ENCODE results near the gene SCTR. TPM values are rescaled to one million over a fixed set of nuclear protein-coding genes. Genes with fewer than 3 reads are reported as not detected.

The SCTR gene
- total RNA-seq, 1 donor from 2014 or later: not detected

- Mint-ChIP-seq H3K4me3 (no peak overlapping the region), H3K27me3 (peaks cover 32% of the 10 kb centered on the region), H3K36me3 (ENCODE audit: low read depth) (peaks cover 2% of the 10 kb centered on the region), H3K27ac (no peak overlapping the region), H3K9me3 (peaks cover 9% of the 10 kb centered on the region), H3K4me1 (peaks cover 5% of the 10 kb centered on the region)
- DNase-seq: no peak
- intact Hi-C loops (cut with micrococcal nuclease): no loop called here
Observed at GRCh38 chr2:119541476-119541875, 17.2 kb upstream of the SCTR start.

GRCh38 chr2:119537792-119538191, 13.5 kb upstream of the SCTR start:
- DNase-seq: no peak
- Mint-ChIP-seq H3K27ac (no peak overlapping the region), H3K9me3 (peaks cover 7% of the 10 kb centered on the region), H3K36me3 (ENCODE audit: low read depth) (no peaks in the 10 kb centered on the region), H3K4me1 (no peaks in the 10 kb centered on the region), H3K4me3 (no peak overlapping the region), H3K27me3 (peaks cover 4% of the 10 kb centered on the region)
- intact Hi-C loops (cut with micrococcal nuclease): no loop called here

DNA sequence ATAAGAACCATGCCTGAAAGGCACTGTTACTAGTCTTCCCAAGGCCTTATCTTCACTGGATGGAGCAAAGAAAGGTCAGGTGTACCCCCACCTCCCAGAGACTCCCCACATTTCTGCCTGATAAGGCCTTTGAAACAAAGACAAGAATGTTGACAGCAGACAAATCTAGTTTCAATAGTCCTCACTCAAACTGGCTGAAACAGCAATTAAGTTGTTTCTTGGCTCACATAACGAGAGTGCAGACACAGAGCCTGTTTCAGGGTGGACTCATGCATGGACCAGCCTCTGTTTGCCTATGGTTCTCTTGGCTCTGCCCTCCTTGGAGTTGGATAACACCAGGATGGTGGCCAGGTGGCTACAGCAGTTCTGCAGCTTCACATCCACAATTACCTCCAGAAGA, 12.4 kb upstream of the SCTR start:
- Mint-ChIP-seq H3K4me3 (no peak overlapping the region), H3K27me3 (no peaks in the 10 kb centered on the region), H3K9me3 (peaks cover 11% of the 10 kb centered on the region), H3K36me3 (ENCODE audit: low read depth) (no peaks in the 10 kb centered on the region), H3K4me1 (no peaks in the 10 kb centered on the region), H3K27ac (no peak overlapping the region)
- no peak for DNase-seq
- intact Hi-C loops (cut with micrococcal nuclease): no loop called here

DNA sequence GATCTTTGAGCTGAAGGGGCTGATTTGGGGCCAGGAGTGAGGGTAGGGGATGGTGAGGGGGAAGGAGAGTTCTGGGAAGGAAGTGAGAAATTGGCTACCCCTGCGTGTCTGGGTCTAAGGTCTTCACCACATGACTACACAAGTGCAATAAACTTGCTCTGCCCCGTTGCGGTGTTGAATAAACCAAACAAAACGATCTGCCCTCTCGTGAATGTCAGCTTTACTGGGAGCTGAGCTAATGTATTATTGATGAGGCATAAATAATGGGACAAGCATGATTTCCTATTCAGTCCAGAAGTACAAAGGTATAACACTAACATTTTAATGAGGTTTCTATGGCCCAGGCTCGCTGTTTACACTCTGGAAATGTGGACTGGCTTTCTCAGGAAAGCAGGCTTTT, 11.9 kb upstream of the SCTR start:
- Mint-ChIP-seq H3K27me3 (no peaks in the 10 kb centered on the region), H3K9me3 (peaks cover 11% of the 10 kb centered on the region), H3K4me3 (no peak overlapping the region), H3K27ac (no peak overlapping the region), H3K36me3 (ENCODE audit: low read depth) (no peaks in the 10 kb centered on the region), H3K4me1 (no peaks in the 10 kb centered on the region)
- intact Hi-C loops (cut with micrococcal nuclease): no loop called here
- DNase-seq: no peak

- Mint-ChIP-seq H3K27ac (no peak overlapping the region), H3K27me3 (peaks cover under 1% of the 10 kb centered on the region), H3K36me3 (ENCODE audit: low read depth) (no peaks in the 10 kb centered on the region), H3K4me1 (no peaks in the 10 kb centered on the region), H3K4me3 (no peak overlapping the region), H3K9me3 (peaks cover 11% of the 10 kb centered on the region)
- no peak for DNase-seq
- intact Hi-C loops (cut with micrococcal nuclease): no loop called here
Observed at GRCh38 chr2:119533560-119533959, 9.3 kb upstream of the SCTR start.

DNA sequence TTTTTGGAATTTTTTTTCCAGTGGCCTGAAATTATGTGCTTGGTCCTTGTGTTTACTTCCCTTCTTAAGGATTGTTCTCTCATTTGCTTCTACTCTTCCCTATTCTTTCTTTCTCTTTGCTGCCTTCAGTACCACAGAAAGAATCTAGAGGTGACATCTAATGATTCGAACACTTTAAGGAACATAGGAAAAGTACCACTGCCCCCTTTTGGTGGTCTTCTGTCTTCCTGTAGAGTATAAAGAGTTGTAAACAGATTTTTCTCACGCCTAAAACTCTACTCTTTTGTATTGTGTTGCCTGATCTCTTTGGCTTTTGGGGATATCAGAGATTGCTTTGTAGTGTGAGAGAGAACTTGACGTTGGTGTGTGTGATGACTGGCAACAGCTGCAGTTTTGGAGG, 7.0 kb upstream of the SCTR start:
- no peak for DNase-seq
- Mint-ChIP-seq H3K9me3 (peaks cover 11% of the 10 kb centered on the region), H3K27me3 (peaks cover 7% of the 10 kb centered on the region), H3K27ac (no peak overlapping the region), H3K36me3 (ENCODE audit: low read depth) (no peaks in the 10 kb centered on the region), H3K4me1 (no peaks in the 10 kb centered on the region), H3K4me3 (no peak overlapping the region)
- intact Hi-C loops (cut with micrococcal nuclease): no loop called here

- no peak overlapping the region for H3K27ac Mint-ChIP-seq
- no peak for DNase-seq
- no peaks in the 10 kb centered on the region for H3K4me1 Mint-ChIP-seq
Observed at GRCh38 chr2:119527999-119528398, 3.7 kb upstream of the SCTR start.

DNA sequence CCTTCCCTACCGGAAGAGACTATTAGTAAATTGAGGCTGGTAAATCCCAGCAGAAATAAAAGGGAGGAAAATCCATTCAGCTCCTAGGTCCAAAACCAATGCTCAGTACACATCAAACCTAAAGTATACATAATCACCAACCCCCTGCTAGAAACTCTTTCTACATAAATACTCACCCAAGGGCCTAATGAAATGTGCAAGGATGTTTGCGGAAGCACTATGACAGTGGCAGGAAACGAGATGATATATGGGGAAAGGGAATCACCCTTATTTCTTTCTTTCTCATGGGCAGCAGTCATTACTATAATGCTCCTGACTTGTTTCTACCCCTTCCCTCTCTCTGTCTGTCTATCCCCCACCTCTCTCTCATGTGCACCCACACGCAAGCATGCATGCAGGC, 1.3 kb upstream of the SCTR start:
- Mint-ChIP-seq H3K36me3 (ENCODE audit: low read depth) (no peaks in the 10 kb centered on the region), H3K27ac (no peak overlapping the region), H3K9me3 (no peaks in the 10 kb centered on the region), H3K4me3 (no peak overlapping the region), H3K27me3 (peaks cover 35% of the 10 kb centered on the region), H3K4me1 (no peaks in the 10 kb centered on the region)
- no peak for DNase-seq
- intact Hi-C loops (cut with micrococcal nuclease): no loop called here

More at GRCh38 chr2:119527999-119528398, 3.7 kb upstream of the SCTR start:
- Mint-ChIP-seq H3K4me3 (no peak overlapping the region), H3K9me3 (peaks cover 4% of the 10 kb centered on the region), H3K36me3 (ENCODE audit: low read depth) (no peaks in the 10 kb centered on the region), H3K27me3 (peaks cover 30% of the 10 kb centered on the region)
- intact Hi-C loops (cut with micrococcal nuclease): no loop called here

DNA sequence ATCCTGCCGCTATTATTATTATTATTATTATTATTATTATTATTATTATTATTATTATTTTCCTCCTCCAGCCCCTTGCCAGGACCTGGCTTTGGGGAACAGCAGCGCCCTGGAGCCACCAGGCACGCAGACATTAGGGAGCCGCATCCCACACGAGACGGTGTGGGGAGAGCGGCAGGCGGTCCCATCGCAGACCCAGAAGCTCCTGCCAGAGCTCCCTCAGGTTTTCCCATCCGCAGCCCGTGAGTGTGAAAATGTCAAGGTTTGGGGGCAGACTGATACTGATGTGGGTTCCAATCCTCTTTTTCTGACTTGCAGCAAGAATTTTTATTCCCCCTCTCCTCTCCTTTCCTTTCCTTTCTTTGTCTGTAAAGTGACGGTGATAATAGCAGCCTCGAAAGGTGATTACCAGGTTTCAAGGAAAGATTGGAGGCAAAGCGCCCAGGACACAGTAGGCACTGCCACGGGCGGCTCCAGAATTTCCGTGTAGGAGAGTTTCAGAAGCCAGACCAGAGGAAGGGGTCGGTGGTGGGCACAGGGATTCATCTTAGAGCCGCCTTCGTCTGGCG, 816 bp downstream of the SCTR start:
- H3K27ac Mint-ChIP-seq: no peak overlapping the region

DNA sequence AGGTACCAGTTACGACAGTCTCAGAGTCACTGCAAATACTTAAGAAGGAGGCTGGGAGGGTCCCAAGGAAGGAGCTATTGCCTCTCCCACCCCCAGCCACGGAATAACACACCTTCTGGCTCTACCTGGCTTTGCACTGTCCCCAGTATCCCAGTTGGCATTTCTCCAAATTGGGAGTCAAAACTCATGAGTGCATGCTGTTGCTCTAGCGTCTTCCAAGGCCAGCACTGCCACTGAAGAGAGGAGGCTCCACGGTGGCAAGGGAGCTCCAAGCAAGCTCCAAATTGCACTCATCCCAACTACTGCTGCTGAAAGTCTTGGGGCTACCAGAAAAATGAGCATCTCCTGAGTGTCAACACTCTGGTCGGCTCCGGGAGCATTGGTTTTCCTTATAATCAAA, 1.6 kb downstream of the SCTR start:
- no peaks in the 10 kb centered on the region for H3K4me1 Mint-ChIP-seq
- peaks cover 33% of the 10 kb centered on the region for H3K27me3 Mint-ChIP-seq
- H3K4me3 Mint-ChIP-seq: no peak overlapping the region
- no peak for DNase-seq
- H3K27ac Mint-ChIP-seq: no peak overlapping the region
- no peaks in the 10 kb centered on the region for H3K36me3 Mint-ChIP-seq (ENCODE audit: low read depth)
- intact Hi-C loops (cut with micrococcal nuclease): no loop called here
- no peaks in the 10 kb centered on the region for H3K9me3 Mint-ChIP-seq

More for the DNA sequence above, 816 bp downstream of the SCTR start:
- no peak overlapping the region for H3K4me3 Mint-ChIP-seq
- H3K4me1 Mint-ChIP-seq: no peaks in the 10 kb centered on the region
- intact Hi-C loops (cut with micrococcal nuclease): no loop called here
- peaks cover 33% of the 10 kb centered on the region for H3K27me3 Mint-ChIP-seq
- no peaks in the 10 kb centered on the region for H3K36me3 Mint-ChIP-seq (ENCODE audit: low read depth)
- H3K9me3 Mint-ChIP-seq: no peaks in the 10 kb centered on the region
- no peak for DNase-seq

- Mint-ChIP-seq H3K36me3 (ENCODE audit: low read depth) (no peaks in the 10 kb centered on the region), H3K9me3 (no peaks in the 10 kb centered on the region), H3K27ac (no peak overlapping the region), H3K4me1 (no peaks in the 10 kb centered on the region), H3K27me3 (peaks cover 30% of the 10 kb centered on the region), H3K4me3 (no peak overlapping the region)
- no peak for DNase-seq
- intact Hi-C loops (cut with micrococcal nuclease): no loop called here
Observed at GRCh38 chr2:119521433-119522050, 2.7 kb downstream of the SCTR start.

DNA sequence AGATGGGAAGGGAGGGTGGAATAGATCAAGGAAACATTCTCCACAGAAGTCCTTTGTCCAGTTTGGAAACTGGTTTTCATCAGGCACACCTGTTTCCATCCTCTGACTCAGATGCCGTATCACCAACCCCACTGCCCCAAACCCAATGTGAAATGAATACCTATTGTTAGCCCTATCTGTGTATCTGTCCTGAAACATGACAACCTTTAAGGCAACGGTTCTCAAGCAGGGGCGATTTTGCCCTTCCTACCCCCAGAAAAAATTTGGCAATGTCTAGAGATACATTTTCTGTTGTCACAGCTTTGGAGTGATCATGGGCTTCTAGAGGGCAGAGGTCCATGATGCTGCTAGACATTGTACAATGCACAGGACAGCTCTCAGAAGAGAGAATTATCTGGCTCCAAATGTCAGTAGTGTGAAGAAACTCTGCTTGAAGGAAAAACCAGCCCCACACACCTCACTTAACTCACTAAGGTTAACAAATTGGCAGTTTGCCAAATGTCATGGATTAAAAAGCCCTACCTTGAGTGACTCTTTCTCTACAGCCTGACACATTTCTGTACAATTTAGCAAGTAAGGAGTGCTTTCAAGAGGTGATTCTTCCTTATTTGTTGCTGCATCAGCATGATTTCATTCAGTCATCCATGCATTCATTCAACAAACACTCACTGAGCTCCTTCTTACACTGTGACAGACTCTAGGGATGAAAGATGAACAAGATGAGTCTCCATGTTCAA, 3.4 kb downstream of the SCTR start:
- no peaks in the 10 kb centered on the region for H3K9me3 Mint-ChIP-seq
- H3K4me3 Mint-ChIP-seq: no peak overlapping the region
- H3K27me3 Mint-ChIP-seq: peaks cover 25% of the 10 kb centered on the region
- no peaks in the 10 kb centered on the region for H3K4me1 Mint-ChIP-seq
- H3K36me3 Mint-ChIP-seq (ENCODE audit: low read depth): no peaks in the 10 kb centered on the region
- DNase-seq: no peak
- intact Hi-C loops (cut with micrococcal nuclease): no loop called here
- no peak overlapping the region for H3K27ac Mint-ChIP-seq

- H3K4me1 Mint-ChIP-seq: no peaks in the 10 kb centered on the region
- no peaks in the 10 kb centered on the region for H3K9me3 Mint-ChIP-seq
- peaks cover 11% of the 10 kb centered on the region for H3K27me3 Mint-ChIP-seq
- no peak overlapping the region for H3K4me3 Mint-ChIP-seq
- H3K36me3 Mint-ChIP-seq (ENCODE audit: low read depth): no peaks in the 10 kb centered on the region
- intact Hi-C loops (cut with micrococcal nuclease): loop anchor here (5.0 kb wide), 1 partner anchor 143 kb away; no protein-coding TSS in a partner anchor
- no peak for DNase-seq
- no peak overlapping the region for H3K27ac Mint-ChIP-seq
Observed at GRCh38 chr2:119519057-119519408, 5.2 kb downstream of the SCTR start.

DNA sequence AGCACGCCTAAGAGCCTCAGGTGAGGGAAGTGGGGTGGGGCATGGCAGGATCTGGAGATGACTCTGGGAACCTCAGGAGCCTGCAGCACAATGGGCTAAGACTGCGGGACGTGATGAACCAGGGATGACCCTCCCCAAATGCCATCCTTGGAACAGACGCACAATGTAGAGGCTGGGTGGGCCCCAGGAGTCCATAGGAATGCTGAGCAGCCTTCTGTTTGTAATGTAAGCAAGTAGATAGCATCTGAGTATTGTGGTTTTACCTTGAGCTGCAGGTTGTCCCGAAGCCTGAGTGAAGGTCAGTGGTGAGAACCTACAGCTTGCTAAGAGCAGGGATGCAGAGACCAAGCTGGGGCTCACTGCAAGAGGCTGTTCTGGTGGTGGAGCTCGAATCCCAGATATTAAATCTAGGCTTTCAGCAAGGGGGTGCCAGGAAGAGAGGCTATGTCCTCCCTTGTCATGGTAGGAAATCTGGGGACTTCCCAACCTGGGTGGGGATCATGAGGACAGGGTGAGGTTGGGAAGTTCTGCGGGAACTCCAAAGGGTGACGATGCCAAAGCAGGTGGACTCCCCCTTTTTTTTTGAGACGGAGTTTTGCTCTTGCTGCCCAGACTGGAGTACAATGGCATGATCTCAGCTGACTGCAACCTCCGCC, 5.8 kb downstream of the SCTR start:
- intact Hi-C loops (cut with micrococcal nuclease): loop anchor here (5.0 kb wide), 1 partner anchor 144 kb away; no protein-coding TSS in a partner anchor
- Mint-ChIP-seq H3K9me3 (no peaks in the 10 kb centered on the region), H3K27me3 (peaks cover 7% of the 10 kb centered on the region), H3K36me3 (ENCODE audit: low read depth) (no peaks in the 10 kb centered on the region), H3K4me3 (no peak overlapping the region), H3K27ac (no peak overlapping the region), H3K4me1 (no peaks in the 10 kb centered on the region)
- no peak for DNase-seq

All from activated CD4-positive, alpha-beta T cell treated with anti-CD3 and anti-CD28 coated beads, Interleukin-2, amount 10 ng/mL, durations not matched to agents 24 days and 14 days (primary cell).